Panc1 (cell line): ENCODE measurements around the gene ZBP1. TPM values are rescaled to one million over a fixed set of nuclear protein-coding genes. Genes with fewer than 3 reads are reported as not detected.

ENCODE experiments used
- ATAC-seq: fragments of 200-7000 bp; cut with Tn5 transposase; 2 replicates; pipeline ENCODE4 v1.9.1; 2020; ENCODE audit warnings: mild to moderate bottlenecking, moderate library complexity
- BruUV-seq: library from RNA; stranded (reverse); fragments of 400-500 nt; replicated peaks from 2 replicates; lab custom pipeline; 2021; lab: Mats Ljungman, UMichigan
- CTCF ChIA-PET: fragments of 300-600 bp; sonication (Branson Sonifier 250); formaldehyde crosslinking; loops from one replicate; lab custom pipeline; 2022; ENCODE audit warnings: antibody characterized with exemption; lab: Charles Lee
- POLR2A ChIA-PET: fragments of 300-600 bp; sonication (Branson Sonifier 250); formaldehyde crosslinking; loops from one replicate; lab custom pipeline; 2022; ENCODE audit warnings: antibody characterized with exemption; lab: Charles Lee
- DNase-seq: peaks from one replicate; pipeline ENCODE4 v3.0.0-alpha.2; 2010; ENCODE audit warnings: low read depth, low spot score
- H3K27ac ChIP-seq: 2 replicates; pipeline ENCODE4 v1.5.1; 2011; ENCODE audit warnings: mild to moderate bottlenecking, low read length, inconsistent platforms
- H3K27me3 ChIP-seq: fragments of 200-500 bp; sonication (Bioruptor generic); 2 replicates; pipeline ENCODE4 v1.6.0; 2014; ENCODE audit warnings: low read length, inconsistent platforms; ENCODE audit not compliant: control insufficient read depth, insufficient read depth
- H3K36me3 ChIP-seq: fragments of 200-500 bp; sonication (Bioruptor generic); 2 replicates; pipeline ENCODE4 v1.5.1; 2014; ENCODE audit warnings: inconsistent platforms, mild to moderate bottlenecking, low read length, moderate library complexity; ENCODE audit not compliant: control insufficient read depth, insufficient read depth
- H3K4me1 ChIP-seq: 2 replicates; pipeline ENCODE4 v1.5.1; 2011; ENCODE audit warnings: inconsistent platforms, mild to moderate bottlenecking, low read length, moderate library complexity; ENCODE audit not compliant: control insufficient read depth, insufficient read depth
- H3K4me3 ChIP-seq, 2 experiments: 2 replicates each; pipeline ENCODE4 v1.5.1; 2011 to 2012; ENCODE audit warnings: low read depth in 2 of 2, low read length in 2 of 2, mild to moderate bottlenecking in 2 of 2, inconsistent platforms in 1 of 2, moderate library complexity in 1 of 2
- H3K9me3 ChIP-seq: fragments of 200-500 bp; sonication (Bioruptor generic); 2 replicates; pipeline ENCODE4 v1.5.1; 2014; ENCODE audit warnings: low read depth, mild to moderate bottlenecking, inconsistent platforms, low read length, moderate library complexity; ENCODE audit not compliant: control insufficient read depth, insufficient read depth
- CTCF ChIP-seq: fragments of 450-650 bp; IDR thresholded peaks from 2 replicates; pipeline ENCODE4 v1.5.1; 2017; ENCODE audit warnings: mild to moderate bottlenecking
- POLR2AphosphoS5 ChIP-seq: IDR thresholded peaks from 2 replicates; pipeline ENCODE4 v1.6.1; 2012; ENCODE audit warnings: mild to moderate bottlenecking, low read depth, low read length, moderate library complexity
- REST ChIP-seq, 2 experiments: IDR thresholded peaks; 2 replicates each; pipeline ENCODE4 v1.6.1; 2011 to 2012; ENCODE audit warnings: low read depth in 2 of 2, control low read depth in 1 of 2, low read length in 1 of 2, mild to moderate bottlenecking in 1 of 2, moderate library complexity in 1 of 2; ENCODE audit not compliant: insufficient read depth in 1 of 2
- SIN3A ChIP-seq: IDR thresholded peaks from 2 replicates; pipeline ENCODE4 v1.6.1; 2012; ENCODE audit warnings: low read depth, mild to moderate bottlenecking, low read length, moderate library complexity, borderline replicate concordance; ENCODE audit not compliant: insufficient read depth
- TCF7L2 ChIP-seq: IDR thresholded peaks from 2 replicates; pipeline ENCODE4 v1.6.1; 2011; ENCODE audit warnings: mild to moderate bottlenecking, low read depth, low read length, inconsistent platforms
- in situ Hi-C: cut with HindIII; loops from 2 replicates; pipeline ENCODE4 v1.10.0; 2016; ENCODE audit warnings: low sequenced_read_pairs, low pct_unique_long_range_greater_than_20kb
- intact Hi-C: fragments of 100-400 bp; cut with micrococcal nuclease; formaldehyde crosslinking; loops from one replicate; pipeline ENCODE4 v1.10.0; 2022; ENCODE audit not compliant: unreplicated experiment
- total RNA-seq: library from RNA; stranded (reverse); gene quantifications from one replicate; pipeline ENCODE4 v1.2.1, GENCODE V29; 2021; ENCODE audit not compliant: unreplicated experiment

ZBP1 gene
- total RNA-seq, 1 experiment from 2014 or later: not detected

GRCh38 chr20:57603120-57603519 is 17.1 kb downstream of the ZBP1 start:
- H3K27me3 ChIP-seq: no peaks in the 10 kb centered on the region
- intact Hi-C loops: no loop called here
- in situ Hi-C loops: no loop called here
- no peaks in the 10 kb centered on the region for H3K36me3 ChIP-seq
- H3K9me3 ChIP-seq: no peaks in the 10 kb centered on the region
- ATAC-seq (no peak), DNase-seq (no peak)
- no peak overlapping the region for H3K27ac ChIP-seq
- ChIA-PET CTCF (interaction anchor here (0.6 to 0.7 kb wide), 2 partner anchors 12 to 577 kb away, joined by 4 to 5 read pairs; no protein-coding TSS in a partner anchor), POLR2A (interaction anchor here (0.7 kb wide), 1 partner anchor 597 kb away, joined by 6 read pairs; no protein-coding TSS in a partner anchor)
- no TSS peak for BruUV-seq
- no peak for TF ChIP-seq REST (IDR thresholded peaks at IDR 0.05; ENCODE audit: insufficient read depth in 1 of 2, low read depth in 2 of 2, low read length in 1 of 2)
- no peaks in the 10 kb centered on the region for H3K4me1 ChIP-seq
- H3K4me3 ChIP-seq: no peak overlapping the region

GRCh38 chr20:57601737-57602136 is 18.5 kb downstream of the ZBP1 start:
- intact Hi-C loops: no loop called here

More at GRCh38 chr20:57601737-57602136, 18.5 kb downstream of the ZBP1 start:
- H3K27ac ChIP-seq: no peak overlapping the region
- no peak for ATAC-seq
- BruUV-seq: no TSS peak
- H3K27me3 ChIP-seq: no peaks in the 10 kb centered on the region
- TF ChIP-seq REST (IDR thresholded peaks at IDR 0.05; ENCODE audit: insufficient read depth in 1 of 2, low read depth in 2 of 2, low read length in 1 of 2): no peak
- TF ChIP-seq SIN3A: no peak
- TF ChIP-seq POLR2AphosphoS5: no peak
- TF ChIP-seq CTCF: no peak
- TF ChIP-seq TCF7L2: no peak
- in situ Hi-C loops: no loop called here
- DNase-seq: no peak
- CTCF ChIA-PET: interaction anchor here (0.6 kb wide), 1 partner anchor 75 kb away, joined by 3 read pairs; no protein-coding TSS in a partner anchor
- H3K4me3 ChIP-seq: no peak overlapping the region
- POLR2A ChIA-PET: no interaction called here
- no peaks in the 10 kb centered on the region for H3K9me3 ChIP-seq
- no peaks in the 10 kb centered on the region for H3K4me1 ChIP-seq
- H3K36me3 ChIP-seq: no peaks in the 10 kb centered on the region
